Activated T-helper 2 cell treated with anti-CD3 and anti-CD28 coated beads, Interferon-gamma antibody, Interleukin-2, Interleukin-4, amounts not matched to agents 10 μg/mL and 5 μg/mL and 100 μg/mL, durations not matched to agents 14 hours and 24 hours and 36 hours (primary cell): ENCODE data around the gene ZKSCAN7. TPM values are rescaled to one million over a fixed set of nuclear protein-coding genes. Genes with fewer than 3 reads are reported as not detected.
"Not testable (repeated sequence)": the region's sequence is repeated elsewhere in the genome, so short reads cannot be mapped to it uniquely, and the experiment has no call there.

ENCODE experiments used
- DNase-seq: peaks from one replicate; pipeline ENCODE4 v3.0.0; 2021; ENCODE audit warnings: low spot score
- H3K27ac Mint-ChIP-seq: one replicate; pipeline ENCODE4 v1.8.0; 2021; ENCODE audit warnings: mixed read lengths
- H3K27me3 Mint-ChIP-seq: one replicate; pipeline ENCODE4 v1.8.0; 2021; ENCODE audit warnings: low read depth, mixed read lengths
- H3K36me3 Mint-ChIP-seq: one replicate; pipeline ENCODE4 v1.8.0; 2021; ENCODE audit warnings: low read depth, mixed read lengths
- H3K4me1 Mint-ChIP-seq: one replicate; pipeline ENCODE4 v1.8.0; 2021; ENCODE audit warnings: low read depth, mixed read lengths
- H3K4me3 Mint-ChIP-seq: one replicate; pipeline ENCODE4 v1.8.0; 2021; ENCODE audit warnings: low read depth, mild to moderate bottlenecking, moderate library complexity, mixed read lengths
- H3K9me3 Mint-ChIP-seq: one replicate; pipeline ENCODE4 v1.8.0; 2021; ENCODE audit warnings: mixed read lengths
- intact Hi-C: fragments of 100-400 bp; cut with micrococcal nuclease; formaldehyde crosslinking; loops from one replicate; pipeline ENCODE4 v1.15.1; 2023
- total RNA-seq: library from RNA; stranded (reverse); gene quantifications from 2 replicates; pipeline ENCODE4 v1.2.3, GENCODE V29; 2022

The ZKSCAN7 gene
- total RNA-seq, 1 donor from 2014 or later, result 1.3 TPM

- intact Hi-C loops, result loop anchor here (5.0 to 10.0 kb wide), 4 partner anchors 94 to 504 kb away; partner anchors contain the start of genes EXOSC7, ZDHHC3 and ZNF197
- H3K36me3 Mint-ChIP-seq, result no peaks in the 10 kb centered on the region
- no peaks in the 10 kb centered on the region for H3K4me1 Mint-ChIP-seq
- H3K27ac Mint-ChIP-seq, result no peak overlapping the region
- no peak for DNase-seq
- no peak overlapping the region for H3K4me3 Mint-ChIP-seq
- no peaks in the 10 kb centered on the region for H3K9me3 Mint-ChIP-seq
- peaks cover 2% of the 10 kb centered on the region for H3K27me3 Mint-ChIP-seq
These were observed 24.1 kb upstream of the ZKSCAN7 start for GRCh38 chr3:44530911-44531310.

- intact Hi-C loops, result loop anchor here (5.0 to 10.0 kb wide), 4 partner anchors 90 to 500 kb away; partner anchors contain the start of genes EXOSC7, ZDHHC3 and ZNF197
- not testable (repeated sequence) for H3K27ac Mint-ChIP-seq, H3K4me3 Mint-ChIP-seq, H3K9me3 Mint-ChIP-seq, H3K27me3 Mint-ChIP-seq, DNase-seq, H3K4me1 Mint-ChIP-seq, H3K36me3 Mint-ChIP-seq
These were observed 20.3 kb upstream of the ZKSCAN7 start for GRCh38 chr3:44534659-44535058.

GRCh38 chr3:44535364-44535763, 19.6 kb upstream of the ZKSCAN7 start:
- no peak overlapping the region for H3K27ac Mint-ChIP-seq
- DNase-seq, result no peak
- H3K36me3 Mint-ChIP-seq, result no peaks in the 10 kb centered on the region
- no peaks in the 10 kb centered on the region for H3K4me1 Mint-ChIP-seq
- peaks cover 10% of the 10 kb centered on the region for H3K27me3 Mint-ChIP-seq
- no peaks in the 10 kb centered on the region for H3K9me3 Mint-ChIP-seq
- intact Hi-C loops, result loop anchor here (10.0 kb wide), 2 partner anchors 89 to 499 kb away; partner anchors contain the start of gene ZNF197
- no peak overlapping the region for H3K4me3 Mint-ChIP-seq

- H3K27ac Mint-ChIP-seq, DNase-seq, H3K4me1 Mint-ChIP-seq, intact Hi-C loops, H3K27me3 Mint-ChIP-seq, H3K9me3 Mint-ChIP-seq, H3K4me3 Mint-ChIP-seq, H3K36me3 Mint-ChIP-seq: not testable (repeated sequence)
These were observed 10.2 kb upstream of the ZKSCAN7 start for GRCh38 chr3:44544811-44545210.

GRCh38 chr3:44555723-44556122, 730 bp downstream of the ZKSCAN7 start:
- Mint-ChIP-seq H3K9me3 (peaks cover 27% of the 10 kb centered on the region), H3K36me3 (peaks cover 15% of the 10 kb centered on the region), H3K4me1 (peaks cover 9% of the 10 kb centered on the region), H3K27me3 (peaks cover 2% of the 10 kb centered on the region), H3K4me3 (peak overlapping the region; percentile 83), H3K27ac (no peak overlapping the region)
- DNase-seq, result no peak
- intact Hi-C loops, result no loop called here

- peaks cover 36% of the 10 kb centered on the region for H3K9me3 Mint-ChIP-seq
These were observed 2.1 kb downstream of the ZKSCAN7 start for GRCh38 chr3:44557074-44557473.

GRCh38 chr3:44561076-44561475, 6.1 kb downstream of the ZKSCAN7 start:
- no peak for DNase-seq
- H3K27me3 Mint-ChIP-seq, result no peaks in the 10 kb centered on the region
- H3K9me3 Mint-ChIP-seq, result peaks cover 44% of the 10 kb centered on the region
- no peaks in the 10 kb centered on the region for H3K4me1 Mint-ChIP-seq
- peaks cover 11% of the 10 kb centered on the region for H3K36me3 Mint-ChIP-seq
- intact Hi-C loops, result no loop called here
- H3K27ac Mint-ChIP-seq, result no peak overlapping the region
- H3K4me3 Mint-ChIP-seq, result no peak overlapping the region

More at GRCh38 chr3:44557074-44557473, 2.1 kb downstream of the ZKSCAN7 start:
- DNase-seq, result no peak
- intact Hi-C loops, result no loop called here
- Mint-ChIP-seq H3K36me3 (peaks cover 22% of the 10 kb centered on the region), H3K4me3 (no peak overlapping the region), H3K27me3 (no peaks in the 10 kb centered on the region), H3K27ac (no peak overlapping the region), H3K4me1 (peaks cover 9% of the 10 kb centered on the region)

GRCh38 chr3:44562147-44562546, 7.2 kb downstream of the ZKSCAN7 start:
- no peak for DNase-seq
- H3K4me1 Mint-ChIP-seq, result no peaks in the 10 kb centered on the region
- intact Hi-C loops, result no loop called here
- H3K27me3 Mint-ChIP-seq, result no peaks in the 10 kb centered on the region
- H3K9me3 Mint-ChIP-seq, result peaks cover 45% of the 10 kb centered on the region
- peaks cover 11% of the 10 kb centered on the region for H3K36me3 Mint-ChIP-seq
- H3K27ac Mint-ChIP-seq, result no peak overlapping the region
- H3K4me3 Mint-ChIP-seq, result no peak overlapping the region

- no peak overlapping the region for H3K27ac Mint-ChIP-seq
- no peak overlapping the region for H3K4me3 Mint-ChIP-seq
- peaks cover 61% of the 10 kb centered on the region for H3K9me3 Mint-ChIP-seq
- no peaks in the 10 kb centered on the region for H3K27me3 Mint-ChIP-seq
- no peaks in the 10 kb centered on the region for H3K4me1 Mint-ChIP-seq
- peaks cover 17% of the 10 kb centered on the region for H3K36me3 Mint-ChIP-seq
- DNase-seq, result no peak
- intact Hi-C loops, result no loop called here
These were observed 13.6 kb downstream of the ZKSCAN7 start for GRCh38 chr3:44568561-44568960.

- peaks cover 12% of the 10 kb centered on the region for H3K36me3 Mint-ChIP-seq
- no peak for DNase-seq
- no peak overlapping the region for H3K27ac Mint-ChIP-seq
- peaks cover 56% of the 10 kb centered on the region for H3K9me3 Mint-ChIP-seq
- no peak overlapping the region for H3K4me3 Mint-ChIP-seq
- intact Hi-C loops, result no loop called here
- H3K27me3 Mint-ChIP-seq, result no peaks in the 10 kb centered on the region
- H3K4me1 Mint-ChIP-seq, result no peaks in the 10 kb centered on the region
These were observed 16.0 kb downstream of the ZKSCAN7 start for GRCh38 chr3:44571024-44571423.

GRCh38 chr3:44576613-44577012, 21.6 kb downstream of the ZKSCAN7 start:
- Mint-ChIP-seq H3K4me1 (no peaks in the 10 kb centered on the region), H3K9me3 (peaks cover 42% of the 10 kb centered on the region), H3K4me3 (no peak overlapping the region), H3K36me3 (no peaks in the 10 kb centered on the region), H3K27ac (no peak overlapping the region), H3K27me3 (no peaks in the 10 kb centered on the region)
- DNase-seq, result no peak
- intact Hi-C loops, result no loop called here

- H3K27me3 Mint-ChIP-seq, intact Hi-C loops, H3K36me3 Mint-ChIP-seq, H3K4me1 Mint-ChIP-seq, DNase-seq, H3K27ac Mint-ChIP-seq, H3K4me3 Mint-ChIP-seq: not testable (repeated sequence)
- H3K9me3 Mint-ChIP-seq, result peaks cover 34% of the 10 kb centered on the region
These were observed 22.5 kb downstream of the ZKSCAN7 start for GRCh38 chr3:44577354-44577952.

GRCh38 chr3:44578316-44578715, 23.3 kb downstream of the ZKSCAN7 start:
- H3K4me3 Mint-ChIP-seq, H3K27ac Mint-ChIP-seq, H3K36me3 Mint-ChIP-seq, H3K27me3 Mint-ChIP-seq, DNase-seq, H3K4me1 Mint-ChIP-seq, intact Hi-C loops: not testable (repeated sequence)
- H3K9me3 Mint-ChIP-seq, result peaks cover 29% of the 10 kb centered on the region
